ENCODE measurements around the gene LPP.

DNA sequence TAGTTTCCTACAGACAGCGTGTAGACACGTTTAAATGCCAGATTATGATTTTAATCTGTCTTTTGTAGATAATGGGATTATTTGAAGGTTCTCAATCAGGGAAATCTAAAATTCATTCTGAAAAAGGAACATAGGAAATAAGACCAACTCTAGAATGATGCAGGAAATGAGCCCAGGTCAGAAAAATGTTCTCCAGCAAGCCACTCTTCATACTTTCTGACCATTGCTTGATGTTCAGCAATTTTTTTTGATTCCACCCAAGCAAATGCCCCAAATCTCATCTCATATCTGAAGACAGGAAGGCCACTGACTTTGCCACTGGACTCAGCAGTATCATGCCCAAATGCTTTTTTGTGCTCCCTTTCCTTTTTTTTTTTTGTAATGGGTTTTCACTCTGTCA lies 373.4 kb downstream of the LPP start:
- TF ChIP-seq POLR2A (IDR thresholded peaks at IDR 0.05) (no peak), EP300 (IDR thresholded peaks at IDR 0.05) (no peak)
- TF ChIP-seq, protein P1, sequence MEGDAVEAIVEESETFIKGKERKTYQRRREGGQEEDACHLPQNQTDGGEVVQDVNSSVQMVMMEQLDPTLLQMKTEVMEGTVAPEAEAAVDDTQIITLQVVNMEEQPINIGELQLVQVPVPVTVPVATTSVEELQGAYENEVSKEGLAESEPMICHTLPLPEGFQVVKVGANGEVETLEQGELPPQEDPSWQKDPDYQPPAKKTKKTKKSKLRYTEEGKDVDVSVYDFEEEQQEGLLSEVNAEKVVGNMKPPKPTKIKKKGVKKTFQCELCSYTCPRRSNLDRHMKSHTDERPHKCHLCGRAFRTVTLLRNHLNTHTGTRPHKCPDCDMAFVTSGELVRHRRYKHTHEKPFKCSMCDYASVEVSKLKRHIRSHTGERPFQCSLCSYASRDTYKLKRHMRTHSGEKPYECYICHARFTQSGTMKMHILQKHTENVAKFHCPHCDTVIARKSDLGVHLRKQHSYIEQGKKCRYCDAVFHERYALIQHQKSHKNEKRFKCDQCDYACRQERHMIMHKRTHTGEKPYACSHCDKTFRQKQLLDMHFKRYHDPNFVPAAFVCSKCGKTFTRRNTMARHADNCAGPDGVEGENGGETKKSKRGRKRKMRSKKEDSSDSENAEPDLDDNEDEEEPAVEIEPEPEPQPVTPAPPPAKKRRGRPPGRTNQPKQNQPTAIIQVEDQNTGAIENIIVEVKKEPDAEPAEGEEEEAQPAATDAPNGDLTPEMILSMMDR (IDR thresholded peaks at IDR 0.05), result no peak

Measured in stomach (tissue), 4 donors.